NT2/D1 (cell line): Measurements from ENCODE around the gene TSC2.

Source experiments
- DNase-seq: peaks from one replicate; pipeline ENCODE4 v3.0.0-alpha.2; 2011; ENCODE audit warnings: low read depth, low spot score
- H3K27me3 ChIP-seq: 2 replicates; pipeline ENCODE4 v1.6.0; 2011; ENCODE audit warnings: mild to moderate bottlenecking; ENCODE audit not compliant: insufficient read length, insufficient read depth
- H3K36me3 ChIP-seq: 2 replicates; pipeline ENCODE4 v1.6.1; 2011; ENCODE audit warnings: mild to moderate bottlenecking, low read length, mixed read lengths; ENCODE audit not compliant: insufficient read depth, insufficient read length
- H3K4me1 ChIP-seq: 2 replicates; pipeline ENCODE4 v1.5.1; 2011; ENCODE audit not compliant: insufficient read depth, insufficient read length
- H3K4me3 ChIP-seq: 2 replicates; pipeline ENCODE4 v1.5.1; 2011; ENCODE audit warnings: low read depth; ENCODE audit not compliant: insufficient read length
- H3K9ac ChIP-seq: 2 replicates; pipeline ENCODE4 v1.6.0; 2011; ENCODE audit warnings: low read depth; ENCODE audit not compliant: insufficient read length
- H3K9me3 ChIP-seq: 2 replicates; pipeline ENCODE4 v1.5.1; 2011; ENCODE audit warnings: mild to moderate bottlenecking, low read length; ENCODE audit not compliant: insufficient read depth
- SUZ12 ChIP-seq: IDR thresholded peaks from 2 replicates; pipeline ENCODE4 v1.6.1; 2011; ENCODE audit not compliant: insufficient read length, insufficient read depth; ENCODE audit errors: extremely low read depth
- YY1 ChIP-seq: IDR thresholded peaks from 2 replicates; pipeline ENCODE4 v1.6.1; 2011; ENCODE audit not compliant: insufficient read length, insufficient read depth
- ZNF274 ChIP-seq: IDR thresholded peaks from 2 replicates; pipeline ENCODE4 v1.6.1; 2011; ENCODE audit warnings: mild to moderate bottlenecking, low read depth, low read length

Gene TSC2

GRCh38 chr16:2086812-2087747 lies 39.3 kb downstream of the TSC2 start:
- Histone ChIP-seq H3K4me1 (peaks cover 34% of the 10 kb centered on the region), H3K36me3 (peaks cover 96% of the 10 kb centered on the region), H3K27me3 (no peaks in the 10 kb centered on the region), H3K9me3 (no peaks in the 10 kb centered on the region), H3K4me3 (no peak overlapping the region), H3K9ac (no peak overlapping the region)
- TF ChIP-seq ZNF274: no peak
- TF ChIP-seq SUZ12: no peak
- no peak for TF ChIP-seq YY1
- no peak for DNase-seq

- H3K4me1 ChIP-seq: peaks cover 36% of the 10 kb centered on the region
- H3K27me3 ChIP-seq: no peaks in the 10 kb centered on the region
- no peak overlapping the region for H3K4me3 ChIP-seq
- DNase-seq: no peak
- TF ChIP-seq ZNF274: no peak
- no peak for TF ChIP-seq SUZ12
- no peak for TF ChIP-seq YY1
- no peak overlapping the region for H3K9ac ChIP-seq
- no peaks in the 10 kb centered on the region for H3K9me3 ChIP-seq
- H3K36me3 ChIP-seq: peaks cover 96% of the 10 kb centered on the region
These were observed 40.2 kb downstream of the TSC2 start for GRCh38 chr16:2087748-2088631.

GRCh38 chr16:2088759-2089358 lies 41.1 kb downstream of the TSC2 start:
- Histone ChIP-seq H3K36me3 (peaks cover 96% of the 10 kb centered on the region), H3K9ac (no peak overlapping the region), H3K4me3 (no peak overlapping the region), H3K9me3 (no peaks in the 10 kb centered on the region), H3K4me1 (peaks cover 35% of the 10 kb centered on the region), H3K27me3 (no peaks in the 10 kb centered on the region)
- no peak for TF ChIP-seq ZNF274
- DNase-seq: no peak

- no peak overlapping the region for H3K4me3 ChIP-seq
- H3K36me3 ChIP-seq: peaks cover 96% of the 10 kb centered on the region
- TF ChIP-seq SUZ12 (no peak), YY1 (no peak), ZNF274 (no peak)
- no peaks in the 10 kb centered on the region for H3K9me3 ChIP-seq
- H3K27me3 ChIP-seq: no peaks in the 10 kb centered on the region
- H3K4me1 ChIP-seq: peaks cover 30% of the 10 kb centered on the region
- peak overlapping the region; percentile 50 for H3K9ac ChIP-seq
- DNase-seq: no peak
These were observed 42.1 kb downstream of the TSC2 start for GRCh38 chr16:2089706-2090480.

GRCh38 chr16:2090481-2090776 lies 42.6 kb downstream of the TSC2 start:
- Histone ChIP-seq H3K27me3 (no peaks in the 10 kb centered on the region), H3K9me3 (no peaks in the 10 kb centered on the region), H3K36me3 (peaks cover 92% of the 10 kb centered on the region), H3K4me3 (no peak overlapping the region), H3K4me1 (peaks cover 26% of the 10 kb centered on the region), H3K9ac (peak overlapping the region; percentile 50)
- no peak for DNase-seq
- no peak for TF ChIP-seq ZNF274
- TF ChIP-seq YY1: no peak
- TF ChIP-seq SUZ12: no peak

GRCh38 chr16:2090777-2091546 lies 43.2 kb downstream of the TSC2 start:
- Histone ChIP-seq H3K9me3 (no peaks in the 10 kb centered on the region), H3K36me3 (peaks cover 91% of the 10 kb centered on the region), H3K4me1 (peaks cover 22% of the 10 kb centered on the region), H3K27me3 (no peaks in the 10 kb centered on the region), H3K9ac (peak overlapping the region; percentile 83), H3K4me3 (peak overlapping the region; percentile 45)
- DNase-seq: peak; percentile 68
- no peak for TF ChIP-seq ZNF274
- TF ChIP-seq SUZ12: no peak
- no peak for TF ChIP-seq YY1
